Measurements from ENCODE around the gene ITFG1.

DNA sequence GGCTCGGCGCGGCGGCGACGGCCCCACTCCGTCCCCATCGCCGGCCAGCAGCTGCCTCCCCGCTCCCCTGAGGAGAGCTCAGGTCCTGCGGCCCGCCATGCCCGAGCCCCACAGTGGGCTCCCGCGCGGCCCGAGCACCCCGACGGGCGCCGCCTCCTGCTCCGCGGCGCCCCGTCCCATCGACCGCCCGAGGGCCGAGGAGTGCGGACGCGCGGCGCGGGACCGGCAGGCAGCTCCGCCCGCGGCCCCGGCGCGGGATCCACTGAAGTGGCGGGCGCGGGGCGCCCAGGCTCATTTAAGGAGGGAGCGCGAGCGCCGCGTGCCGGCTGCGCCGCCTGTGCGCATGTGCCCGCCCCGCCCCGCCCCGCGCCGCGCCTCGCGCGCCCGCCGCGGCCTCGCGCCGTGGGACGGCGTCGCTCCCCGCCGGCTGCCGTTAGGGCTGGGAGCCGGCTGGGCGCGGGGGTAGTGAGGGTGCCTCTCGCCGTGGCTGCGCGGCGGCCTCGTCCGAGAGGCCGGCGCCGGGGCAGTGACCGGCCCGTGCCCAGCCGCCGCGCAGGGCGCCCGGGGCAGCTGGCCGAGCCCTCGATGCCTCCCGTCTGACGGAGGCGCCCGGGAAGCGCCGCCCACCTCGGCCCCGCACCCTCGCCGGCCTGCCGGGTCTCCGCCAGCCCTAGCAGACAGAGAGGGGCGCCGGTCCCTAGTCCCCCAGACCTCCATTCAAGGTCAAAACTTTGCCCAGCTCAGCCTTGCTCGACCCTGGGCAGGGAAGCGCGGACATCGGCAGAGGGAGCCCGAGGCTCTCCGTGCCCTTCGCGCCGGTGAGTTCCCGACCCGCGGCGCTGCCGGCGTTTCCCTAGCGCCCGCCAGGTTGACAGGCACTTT lies 316.9 kb downstream of the ITFG1 start, which contains the start of gene NETO2:
- TF ChIP-seq, protein P1, sequence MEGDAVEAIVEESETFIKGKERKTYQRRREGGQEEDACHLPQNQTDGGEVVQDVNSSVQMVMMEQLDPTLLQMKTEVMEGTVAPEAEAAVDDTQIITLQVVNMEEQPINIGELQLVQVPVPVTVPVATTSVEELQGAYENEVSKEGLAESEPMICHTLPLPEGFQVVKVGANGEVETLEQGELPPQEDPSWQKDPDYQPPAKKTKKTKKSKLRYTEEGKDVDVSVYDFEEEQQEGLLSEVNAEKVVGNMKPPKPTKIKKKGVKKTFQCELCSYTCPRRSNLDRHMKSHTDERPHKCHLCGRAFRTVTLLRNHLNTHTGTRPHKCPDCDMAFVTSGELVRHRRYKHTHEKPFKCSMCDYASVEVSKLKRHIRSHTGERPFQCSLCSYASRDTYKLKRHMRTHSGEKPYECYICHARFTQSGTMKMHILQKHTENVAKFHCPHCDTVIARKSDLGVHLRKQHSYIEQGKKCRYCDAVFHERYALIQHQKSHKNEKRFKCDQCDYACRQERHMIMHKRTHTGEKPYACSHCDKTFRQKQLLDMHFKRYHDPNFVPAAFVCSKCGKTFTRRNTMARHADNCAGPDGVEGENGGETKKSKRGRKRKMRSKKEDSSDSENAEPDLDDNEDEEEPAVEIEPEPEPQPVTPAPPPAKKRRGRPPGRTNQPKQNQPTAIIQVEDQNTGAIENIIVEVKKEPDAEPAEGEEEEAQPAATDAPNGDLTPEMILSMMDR (CRISPR knock-in tag; IDR thresholded peaks at IDR 0.05), result peak; percentile 93
- TF ChIP-seq, protein P2, sequence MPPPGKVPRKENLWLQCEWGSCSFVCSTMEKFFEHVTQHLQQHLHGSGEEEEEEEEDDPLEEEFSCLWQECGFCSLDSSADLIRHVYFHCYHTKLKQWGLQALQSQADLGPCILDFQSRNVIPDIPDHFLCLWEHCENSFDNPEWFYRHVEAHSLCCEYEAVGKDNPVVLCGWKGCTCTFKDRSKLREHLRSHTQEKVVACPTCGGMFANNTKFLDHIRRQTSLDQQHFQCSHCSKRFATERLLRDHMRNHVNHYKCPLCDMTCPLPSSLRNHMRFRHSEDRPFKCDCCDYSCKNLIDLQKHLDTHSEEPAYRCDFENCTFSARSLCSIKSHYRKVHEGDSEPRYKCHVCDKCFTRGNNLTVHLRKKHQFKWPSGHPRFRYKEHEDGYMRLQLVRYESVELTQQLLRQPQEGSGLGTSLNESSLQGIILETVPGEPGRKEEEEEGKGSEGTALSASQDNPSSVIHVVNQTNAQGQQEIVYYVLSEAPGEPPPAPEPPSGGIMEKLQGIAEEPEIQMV (CRISPR knock-in tag; IDR thresholded peaks at IDR 0.05; ENCODE audit: low read depth), result peak; percentile 50; the same call in 1 of the 2 replicates
- TF ChIP-seq ZNF124 (CRISPR knock-in tag; IDR thresholded peaks at IDR 0.05), result no peak
- TF ChIP-seq ZNF3 (CRISPR knock-in tag; IDR thresholded peaks at IDR 0.05), result no peak
- TF ChIP-seq, protein P3, sequence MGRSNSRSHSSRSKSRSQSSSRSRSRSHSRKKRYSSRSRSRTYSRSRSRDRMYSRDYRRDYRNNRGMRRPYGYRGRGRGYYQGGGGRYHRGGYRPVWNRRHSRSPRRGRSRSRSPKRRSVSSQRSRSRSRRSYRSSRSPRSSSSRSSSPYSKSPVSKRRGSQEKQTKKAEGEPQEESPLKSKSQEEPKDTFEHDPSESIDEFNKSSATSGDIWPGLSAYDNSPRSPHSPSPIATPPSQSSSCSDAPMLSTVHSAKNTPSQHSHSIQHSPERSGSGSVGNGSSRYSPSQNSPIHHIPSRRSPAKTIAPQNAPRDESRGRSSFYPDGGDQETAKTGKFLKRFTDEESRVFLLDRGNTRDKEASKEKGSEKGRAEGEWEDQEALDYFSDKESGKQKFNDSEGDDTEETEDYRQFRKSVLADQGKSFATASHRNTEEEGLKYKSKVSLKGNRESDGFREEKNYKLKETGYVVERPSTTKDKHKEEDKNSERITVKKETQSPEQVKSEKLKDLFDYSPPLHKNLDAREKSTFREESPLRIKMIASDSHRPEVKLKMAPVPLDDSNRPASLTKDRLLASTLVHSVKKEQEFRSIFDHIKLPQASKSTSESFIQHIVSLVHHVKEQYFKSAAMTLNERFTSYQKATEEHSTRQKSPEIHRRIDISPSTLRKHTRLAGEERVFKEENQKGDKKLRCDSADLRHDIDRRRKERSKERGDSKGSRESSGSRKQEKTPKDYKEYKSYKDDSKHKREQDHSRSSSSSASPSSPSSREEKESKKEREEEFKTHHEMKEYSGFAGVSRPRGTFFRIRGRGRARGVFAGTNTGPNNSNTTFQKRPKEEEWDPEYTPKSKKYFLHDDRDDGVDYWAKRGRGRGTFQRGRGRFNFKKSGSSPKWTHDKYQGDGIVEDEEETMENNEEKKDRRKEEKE (IDR thresholded peaks at IDR 0.05), result no peak
- TF ChIP-seq, protein P4, sequence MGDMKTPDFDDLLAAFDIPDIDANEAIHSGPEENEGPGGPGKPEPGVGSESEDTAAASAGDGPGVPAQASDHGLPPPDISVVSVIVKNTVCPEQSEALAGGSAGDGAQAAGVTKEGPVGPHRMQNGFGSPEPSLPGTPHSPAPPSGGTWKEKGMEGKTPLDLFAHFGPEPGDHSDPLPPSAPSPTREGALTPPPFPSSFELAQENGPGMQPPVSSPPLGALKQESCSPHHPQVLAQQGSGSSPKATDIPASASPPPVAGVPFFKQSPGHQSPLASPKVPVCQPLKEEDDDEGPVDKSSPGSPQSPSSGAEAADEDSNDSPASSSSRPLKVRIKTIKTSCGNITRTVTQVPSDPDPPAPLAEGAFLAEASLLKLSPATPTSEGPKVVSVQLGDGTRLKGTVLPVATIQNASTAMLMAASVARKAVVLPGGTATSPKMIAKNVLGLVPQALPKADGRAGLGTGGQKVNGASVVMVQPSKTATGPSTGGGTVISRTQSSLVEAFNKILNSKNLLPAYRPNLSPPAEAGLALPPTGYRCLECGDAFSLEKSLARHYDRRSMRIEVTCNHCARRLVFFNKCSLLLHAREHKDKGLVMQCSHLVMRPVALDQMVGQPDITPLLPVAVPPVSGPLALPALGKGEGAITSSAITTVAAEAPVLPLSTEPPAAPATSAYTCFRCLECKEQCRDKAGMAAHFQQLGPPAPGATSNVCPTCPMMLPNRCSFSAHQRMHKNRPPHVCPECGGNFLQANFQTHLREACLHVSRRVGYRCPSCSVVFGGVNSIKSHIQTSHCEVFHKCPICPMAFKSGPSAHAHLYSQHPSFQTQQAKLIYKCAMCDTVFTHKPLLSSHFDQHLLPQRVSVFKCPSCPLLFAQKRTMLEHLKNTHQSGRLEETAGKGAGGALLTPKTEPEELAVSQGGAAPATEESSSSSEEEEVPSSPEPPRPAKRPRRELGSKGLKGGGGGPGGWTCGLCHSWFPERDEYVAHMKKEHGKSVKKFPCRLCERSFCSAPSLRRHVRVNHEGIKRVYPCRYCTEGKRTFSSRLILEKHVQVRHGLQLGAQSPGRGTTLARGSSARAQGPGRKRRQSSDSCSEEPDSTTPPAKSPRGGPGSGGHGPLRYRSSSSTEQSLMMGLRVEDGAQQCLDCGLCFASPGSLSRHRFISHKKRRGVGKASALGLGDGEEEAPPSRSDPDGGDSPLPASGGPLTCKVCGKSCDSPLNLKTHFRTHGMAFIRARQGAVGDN (CRISPR knock-in tag; IDR thresholded peaks at IDR 0.05), result peak; percentile 0
- TF ChIP-seq FOXK1 (CRISPR knock-in tag; IDR thresholded peaks at IDR 0.05; ENCODE audit: borderline replicate concordance, low read depth), result no peak
- TF ChIP-seq, protein P5, sequence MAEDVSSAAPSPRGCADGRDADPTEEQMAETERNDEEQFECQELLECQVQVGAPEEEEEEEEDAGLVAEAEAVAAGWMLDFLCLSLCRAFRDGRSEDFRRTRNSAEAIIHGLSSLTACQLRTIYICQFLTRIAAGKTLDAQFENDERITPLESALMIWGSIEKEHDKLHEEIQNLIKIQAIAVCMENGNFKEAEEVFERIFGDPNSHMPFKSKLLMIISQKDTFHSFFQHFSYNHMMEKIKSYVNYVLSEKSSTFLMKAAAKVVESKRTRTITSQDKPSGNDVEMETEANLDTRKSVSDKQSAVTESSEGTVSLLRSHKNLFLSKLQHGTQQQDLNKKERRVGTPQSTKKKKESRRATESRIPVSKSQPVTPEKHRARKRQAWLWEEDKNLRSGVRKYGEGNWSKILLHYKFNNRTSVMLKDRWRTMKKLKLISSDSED (CRISPR knock-in tag; IDR thresholded peaks at IDR 0.05), result no peak
- TF ChIP-seq, protein P6, sequence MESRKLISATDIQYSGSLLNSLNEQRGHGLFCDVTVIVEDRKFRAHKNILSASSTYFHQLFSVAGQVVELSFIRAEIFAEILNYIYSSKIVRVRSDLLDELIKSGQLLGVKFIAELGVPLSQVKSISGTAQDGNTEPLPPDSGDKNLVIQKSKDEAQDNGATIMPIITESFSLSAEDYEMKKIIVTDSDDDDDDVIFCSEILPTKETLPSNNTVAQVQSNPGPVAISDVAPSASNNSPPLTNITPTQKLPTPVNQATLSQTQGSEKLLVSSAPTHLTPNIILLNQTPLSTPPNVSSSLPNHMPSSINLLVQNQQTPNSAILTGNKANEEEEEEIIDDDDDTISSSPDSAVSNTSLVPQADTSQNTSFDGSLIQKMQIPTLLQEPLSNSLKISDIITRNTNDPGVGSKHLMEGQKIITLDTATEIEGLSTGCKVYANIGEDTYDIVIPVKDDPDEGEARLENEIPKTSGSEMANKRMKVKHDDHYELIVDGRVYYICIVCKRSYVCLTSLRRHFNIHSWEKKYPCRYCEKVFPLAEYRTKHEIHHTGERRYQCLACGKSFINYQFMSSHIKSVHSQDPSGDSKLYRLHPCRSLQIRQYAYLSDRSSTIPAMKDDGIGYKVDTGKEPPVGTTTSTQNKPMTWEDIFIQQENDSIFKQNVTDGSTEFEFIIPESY (CRISPR knock-in tag; IDR thresholded peaks at IDR 0.05), result no peak
- TF ChIP-seq, protein P7, sequence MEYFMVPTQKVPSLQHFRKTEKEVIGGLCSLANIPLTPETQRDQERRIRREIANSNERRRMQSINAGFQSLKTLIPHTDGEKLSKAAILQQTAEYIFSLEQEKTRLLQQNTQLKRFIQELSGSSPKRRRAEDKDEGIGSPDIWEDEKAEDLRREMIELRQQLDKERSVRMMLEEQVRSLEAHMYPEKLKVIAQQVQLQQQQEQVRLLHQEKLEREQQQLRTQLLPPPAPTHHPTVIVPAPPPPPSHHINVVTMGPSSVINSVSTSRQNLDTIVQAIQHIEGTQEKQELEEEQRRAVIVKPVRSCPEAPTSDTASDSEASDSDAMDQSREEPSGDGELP (IDR thresholded peaks at IDR 0.05; ENCODE audit: borderline replicate concordance, low read depth), result no peak

Data from HepG2 (cell line).